K562 (cell line): ENCODE data around the gene ASIC1. TPM values are rescaled to one million over a fixed set of nuclear protein-coding genes. Genes with fewer than 3 reads are reported as not detected.

Experiments
- ATF1 ChIP-seq, 2 experiments: fragments of 450-650 bp in 1 of 2; IDR thresholded peaks; 2 replicates each; pipeline ENCODE4 v1.6.1; 2016; ENCODE audit warnings: missing compliant biosample characterization in 1 of 2, missing genetic modification characterization in 1 of 2
- BDP1 ChIP-seq: IDR thresholded peaks from 3 replicates; pipeline ENCODE4 v1.6.1; 2011; ENCODE audit not compliant: insufficient read length, insufficient read depth
- CEBPG ChIP-seq, 3 experiments: fragments of 200-800 bp in 1 of 3; sonication (Bioruptor generic) in 1 of 3; sonication (generic) in 1 of 3; formaldehyde crosslinking in 1 of 3; IDR thresholded peaks in 2 of 3; conservative IDR thresholded peaks in 1 of 3; 2 replicates each; pipeline versions ENCODE4 v1.6.1 to v1.8.0; 2016 to 2022; ENCODE audit warnings: missing compliant biosample characterization in 2 of 3, missing genetic modification characterization in 2 of 3, mild to moderate bottlenecking in 1 of 3, missing genetic modification reagents in 1 of 3
- CHAMP1 ChIP-seq: fragments of 450-650 bp; IDR thresholded peaks from 2 replicates; pipeline ENCODE4 v1.6.1; 2016; ENCODE audit warnings: mild to moderate bottlenecking
- COPS2 ChIP-seq: fragments of 450-650 bp; conservative IDR thresholded peaks from 2 replicates; pipeline ENCODE4 v1.6.1; 2016; ENCODE audit warnings: mild to moderate bottlenecking, moderate library complexity
- FOXK1 ChIP-seq: sonication (generic); formaldehyde crosslinking; IDR thresholded peaks from 2 replicates; pipeline ENCODE4 v1.8.0; 2022; ENCODE audit warnings: missing genetic modification reagents, mild to moderate bottlenecking, borderline replicate concordance
- HLTF ChIP-seq: fragments of 450-650 bp; IDR thresholded peaks from 2 replicates; pipeline ENCODE4 v1.6.1; 2016
- KDM1A ChIP-seq, 2 experiments: fragments of 450-650 bp; IDR thresholded peaks; 2 replicates each; pipeline ENCODE4 v1.6.1; 2016; ENCODE audit warnings: mild to moderate bottlenecking in 2 of 2
- L3MBTL2 ChIP-seq: fragments of 450-650 bp; IDR thresholded peaks from 2 replicates; pipeline ENCODE4 v1.6.1; 2016; ENCODE audit warnings: mild to moderate bottlenecking, moderate library complexity
- MAFG ChIP-seq: fragments of 450-650 bp; conservative IDR thresholded peaks from 2 replicates; pipeline ENCODE4 v1.6.1; 2016; ENCODE audit warnings: missing genetic modification characterization, missing compliant biosample characterization
- MEF2A ChIP-seq: IDR thresholded peaks from 2 replicates; pipeline ENCODE4 v1.6.1; 2011; ENCODE audit warnings: low read depth, mild to moderate bottlenecking, low read length, moderate library complexity; ENCODE audit not compliant: control insufficient read depth
- NFE2 ChIP-seq: IDR thresholded peaks from 2 replicates; pipeline ENCODE4 v1.6.1; 2014; ENCODE audit warnings: antibody characterized with exemption, low read depth
- NRF1 ChIP-seq, 2 experiments: fragments of 450-650 bp; IDR thresholded peaks in 1 of 2; conservative IDR thresholded peaks in 1 of 2; 2 replicates each; pipeline ENCODE4 v1.6.1; 2014; ENCODE audit warnings: mild to moderate bottlenecking in 2 of 2
- POLR2AphosphoS2 ChIP-seq: IDR thresholded peaks from 2 replicates; pipeline ENCODE4 v1.6.1; 2012; ENCODE audit warnings: low read length, improper control_type of control experiment
- PREB ChIP-seq: sonication (generic); formaldehyde crosslinking; IDR thresholded peaks from 2 replicates; pipeline ENCODE4 v1.8.1; 2023; ENCODE audit warnings: mild to moderate bottlenecking, missing genetic modification reagents
- RAD51 ChIP-seq: fragments of 450-650 bp; IDR thresholded peaks from 2 replicates; pipeline ENCODE4 v1.7.1; 2016; ENCODE audit warnings: low read depth, mild to moderate bottlenecking, borderline replicate concordance
- SMARCA4 ChIP-seq: fragments of 450-650 bp; IDR thresholded peaks from 2 replicates; pipeline ENCODE4 v1.6.1; 2016
- SOX6 ChIP-seq: fragments of 450-650 bp; IDR thresholded peaks from 2 replicates; pipeline ENCODE4 v1.6.1; 2014; ENCODE audit warnings: mild to moderate bottlenecking
- TCF7L2 ChIP-seq: fragments of 150-350 bp; IDR thresholded peaks from 2 replicates; pipeline ENCODE4 v1.6.1; 2016; ENCODE audit warnings: low read depth, mild to moderate bottlenecking, low read length, moderate library complexity
- THRB ChIP-seq: fragments of 450-650 bp; formaldehyde crosslinking; conservative IDR thresholded peaks from 2 replicates; pipeline ENCODE4 v1.4.0; 2022; ENCODE audit warnings: mild to moderate bottlenecking, missing genetic modification characterization
- U2AF1 ChIP-seq: fragments of 200-400 bp; formaldehyde crosslinking; optimal IDR thresholded peaks from 2 replicates; pipeline ENCODE3; 2017; ENCODE audit warnings: mild to moderate bottlenecking, low read depth, low read length, moderate library complexity
- ZNF347 ChIP-seq: fragments of 450-650 bp; formaldehyde crosslinking; IDR thresholded peaks from 2 replicates; pipeline ENCODE4 v1.4.0; 2020; ENCODE audit warnings: low read depth, mild to moderate bottlenecking, moderate library complexity
- ZNF384 ChIP-seq: IDR thresholded peaks from 2 replicates; pipeline ENCODE4 v1.6.1; 2012; ENCODE audit warnings: low read depth, low read length, improper control_type of control experiment
- polyA plus RNA-seq, 8 experiments: library from polyadenylated mRNA; depleted of rRNA in 4 of 8; stranded (reverse) in 5 of 8; unstranded in 3 of 8; fragments of >200 nt; fragmentation: Nextera tagmentation in 2 of 8; fragmentation: Illumina TruSeq in 1 of 8; extraction: Ambion mirVana in 2 of 8; extraction: Trizol in 1 of 8; gene quantifications; 2 replicates each; pipeline versions ENCODE4 v1.2.1 to v1.2.3, GENCODE V29; 2011 to 2014; ENCODE audit warnings: inconsistent platforms in 1 of 8, missing spikeins in 1 of 8
- total RNA-seq, 7 experiments: library from RNA; depleted of rRNA in 6 of 7; stranded (reverse); fragments of >200 nt in 6 of 7; fragmentation: Illumina TruSeq in 2 of 7; extraction: Trizol in 2 of 7; gene quantifications; 2 replicates each; pipeline versions ENCODE4 v1.2.1 to v1.2.3, GENCODE V29; 2011 to 2021; ENCODE audit warnings: low replicate concordance in 1 of 7
- TF ChIP-seq, protein P1 (sequence below): fragments of 250-450 bp; sonication (Bioruptor Pico); IDR thresholded peaks from 2 replicates; pipeline ENCODE4 v1.9.0; 2021; ENCODE audit warnings: mild to moderate bottlenecking

ASIC1 gene
- total and polyA plus RNA-seq, 9 of the 15 experiments (the other 6 are each of a cell fraction or from before 2014, with no cell fraction given) = 0.01 to 1.7 (median 0.45) TPM

GRCh38 chr12:50018968-50019367 lies 38.4 kb upstream of the ASIC1 start (continued):
- TF ChIP-seq CEBPG (CRISPR knock-in tag; IDR thresholded peaks at IDR 0.05) = no peak
- no peak for TF ChIP-seq CEBPG (tag; conservative IDR thresholded peaks at IDR 0.05 in 1 of 2, IDR thresholded peaks at IDR 0.05 in 1 of 2)
- no peak for TF ChIP-seq NFE2
- TF ChIP-seq L3MBTL2 = no peak
- no peak for TF ChIP-seq ZNF347 (CRISPR knock-in tag)
- no peak for TF ChIP-seq MEF2A
- 0 out of 2 replicates have a peak, but pooled peaks have one; percentile 11 for TF ChIP-seq SOX6
- no peak for TF ChIP-seq TCF7L2
- TF ChIP-seq ZNF384 = no peak
- no peak for TF ChIP-seq ATF1 (CRISPR knock-in tag; IDR thresholded peaks at IDR 0.05)
- TF ChIP-seq ATF1 (tag; IDR thresholded peaks at IDR 0.05) = no peak
- no peak for TF ChIP-seq CHAMP1
- no peak for TF ChIP-seq RAD51
- no peak for TF ChIP-seq NRF1 (conservative IDR thresholded peaks at IDR 0.05 in 1 of 2, IDR thresholded peaks at IDR 0.05 in 1 of 2)
- TF ChIP-seq, protein P1, sequence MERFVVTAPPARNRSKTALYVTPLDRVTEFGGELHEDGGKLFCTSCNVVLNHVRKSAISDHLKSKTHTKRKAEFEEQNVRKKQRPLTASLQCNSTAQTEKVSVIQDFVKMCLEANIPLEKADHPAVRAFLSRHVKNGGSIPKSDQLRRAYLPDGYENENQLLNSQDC (CRISPR knock-in tag) = no peak
- TF ChIP-seq COPS2 = no peak
- TF ChIP-seq MAFG (tag) = no peak
- TF ChIP-seq HLTF = 0 out of 2 replicates have a peak, but pooled peaks have one; percentile 44
- no peak for TF ChIP-seq PREB (CRISPR knock-in tag)
- peak; percentile 50; the same call in 1 of the 2 replicates for TF ChIP-seq SMARCA4
- peak in 1 of 2 experiments; percentile 26; a peak in 1 of 4 replicates for TF ChIP-seq KDM1A (IDR thresholded peaks at IDR 0.05)
- 0 out of 2 replicates have a peak, but pooled peaks have one; percentile 40 for TF ChIP-seq FOXK1 (CRISPR knock-in tag)
- peak; percentile 61; the same call in 1 of the 2 replicates for TF ChIP-seq THRB
- no peak for TF ChIP-seq U2AF1
- TF ChIP-seq BDP1 = no peak
- no peak for TF ChIP-seq POLR2AphosphoS2
